ENCODE measurements around the gene SERGEF.

Gene SERGEF

GRCh38 chr11:17774232-17775034, 238.4 kb downstream of the SERGEF start:
- no peak for TF ChIP-seq CTCF (IDR thresholded peaks at IDR 0.05; ENCODE audit: insufficient read depth, low read length, poor library complexity, severe bottlenecking)
- Histone ChIP-seq H3K4me3 (replicated peaks; ENCODE audit: low read depth, low read length) (no peak overlapping the region), H3K27me3 (replicated peaks; ENCODE audit: control insufficient read depth, insufficient read depth, low read length) (no peaks in the 10 kb centered on the region), H3K36me3 (ENCODE audit: control insufficient read depth, insufficient read depth, low read length) (no peaks in the 10 kb centered on the region)
- DNase-seq (ENCODE audit: extremely low read depth, insufficient read length) = no peak

- H3K27me3 ChIP-seq (replicated peaks; ENCODE audit: control insufficient read depth, insufficient read depth, low read length) = no peaks in the 10 kb centered on the region
- TF ChIP-seq CTCF (IDR thresholded peaks at IDR 0.05; ENCODE audit: insufficient read depth, low read length, poor library complexity, severe bottlenecking) = no peak
- no peak for DNase-seq (ENCODE audit: extremely low read depth, insufficient read length)
- no peak overlapping the region for H3K4me3 ChIP-seq (replicated peaks; ENCODE audit: low read depth, low read length)
- H3K36me3 ChIP-seq (ENCODE audit: control insufficient read depth, insufficient read depth, low read length) = no peaks in the 10 kb centered on the region
Observed at GRCh38 chr11:17773674-17774073, 239.2 kb downstream of the SERGEF start.

GRCh38 chr11:17772704-17773600, 239.9 kb downstream of the SERGEF start:
- no peak for DNase-seq (ENCODE audit: extremely low read depth, insufficient read length)
- no peaks in the 10 kb centered on the region for H3K36me3 ChIP-seq (ENCODE audit: control insufficient read depth, insufficient read depth, low read length)
- no peak overlapping the region for H3K4me3 ChIP-seq (replicated peaks; ENCODE audit: low read depth, low read length)
- H3K27me3 ChIP-seq (replicated peaks; ENCODE audit: control insufficient read depth, insufficient read depth, low read length) = no peaks in the 10 kb centered on the region
- no peak for TF ChIP-seq CTCF (IDR thresholded peaks at IDR 0.05; ENCODE audit: insufficient read depth, low read length, poor library complexity, severe bottlenecking)

GRCh38 chr11:17771841-17772401, 240.9 kb downstream of the SERGEF start:
- DNase-seq (ENCODE audit: extremely low read depth, insufficient read length) = no peak
- Histone ChIP-seq H3K36me3 (ENCODE audit: control insufficient read depth, insufficient read depth, low read length) (no peaks in the 10 kb centered on the region), H3K4me3 (replicated peaks; ENCODE audit: low read depth, low read length) (no peak overlapping the region), H3K27me3 (replicated peaks; ENCODE audit: control insufficient read depth, insufficient read depth, low read length) (no peaks in the 10 kb centered on the region)
- TF ChIP-seq CTCF (IDR thresholded peaks at IDR 0.05; ENCODE audit: insufficient read depth, low read length, poor library complexity, severe bottlenecking) = no peak

- Histone ChIP-seq H3K27me3 (replicated peaks; ENCODE audit: control insufficient read depth, insufficient read depth, low read length) (no peaks in the 10 kb centered on the region), H3K36me3 (ENCODE audit: control insufficient read depth, insufficient read depth, low read length) (no peaks in the 10 kb centered on the region), H3K4me3 (replicated peaks; ENCODE audit: low read depth, low read length) (no peak overlapping the region)
- DNase-seq (ENCODE audit: extremely low read depth, insufficient read length) = no peak
- no peak for TF ChIP-seq CTCF (IDR thresholded peaks at IDR 0.05; ENCODE audit: insufficient read depth, low read length, poor library complexity, severe bottlenecking)
Observed at GRCh38 chr11:17771415-17771814, 241.4 kb downstream of the SERGEF start.
